Caco-2 (cell line): ENCODE data around the gene TRAPPC5. TPM values are rescaled to one million over a fixed set of nuclear protein-coding genes. Genes with fewer than 3 reads are reported as not detected.

Experiments
- BruUV-seq: library from RNA; stranded (reverse); fragments of 400-500 nt; replicated peaks from 2 replicates; lab custom pipeline; 2021; lab: Mats Ljungman, UMichigan
- CTCF ChIA-PET: fragments of 300-600 bp; sonication (Branson Sonifier 250); formaldehyde crosslinking; loops from one replicate; lab custom pipeline; 2022; ENCODE audit warnings: antibody characterized with exemption; lab: Charles Lee
- POLR2A ChIA-PET: fragments of 300-600 bp; sonication (Branson Sonifier 250); formaldehyde crosslinking; loops from one replicate; lab custom pipeline; 2022; ENCODE audit warnings: antibody characterized with exemption; lab: Charles Lee
- DNase-seq, 2 experiments: peaks; one replicate each; pipeline versions ENCODE4 v3.0.0 to v3.0.0-alpha.2; 2020 to 2022
- H3K27me3 ChIP-seq: replicated peaks from 2 replicates; pipeline ENCODE4 v1.6.0; 2011; ENCODE audit warnings: low read length; ENCODE audit not compliant: control insufficient read depth, insufficient read depth
- H3K36me3 ChIP-seq: 2 replicates; pipeline ENCODE4 v1.5.1; 2011; ENCODE audit warnings: low read length; ENCODE audit not compliant: control insufficient read depth, insufficient read depth
- H3K4me1 ChIP-seq: fragments of 250-450 bp; sonication (Bioruptor Pico); 2 replicates; pipeline ENCODE4 v1.5.1; 2020; ENCODE audit warnings: mild to moderate bottlenecking
- H3K4me3 ChIP-seq: 2 replicates; pipeline ENCODE4 v1.5.1; 2011; ENCODE audit warnings: low read depth, mild to moderate bottlenecking, control low read depth, low read length
- H3K9me3 ChIP-seq: fragments of 250-450 bp; sonication (Bioruptor Pico); 2 replicates; pipeline ENCODE4 v1.5.1; 2020; ENCODE audit warnings: mild to moderate bottlenecking, moderate library complexity
- H3K27ac Mint-ChIP-seq: one replicate; pipeline ENCODE4 v1.8.0; 2022; ENCODE audit warnings: mixed read lengths; ENCODE audit not compliant: unreplicated experiment
- H3K27me3 Mint-ChIP-seq: one replicate; pipeline ENCODE4 v1.8.0; 2022; ENCODE audit warnings: mixed read lengths; ENCODE audit not compliant: insufficient read depth, unreplicated experiment
- H3K36me3 Mint-ChIP-seq: one replicate; pipeline ENCODE4 v1.8.0; 2022; ENCODE audit warnings: mild to moderate bottlenecking, mixed read lengths; ENCODE audit not compliant: insufficient read depth, unreplicated experiment
- H3K4me1 Mint-ChIP-seq: one replicate; pipeline ENCODE4 v1.8.0; 2022; ENCODE audit warnings: low read depth, mixed read lengths; ENCODE audit not compliant: unreplicated experiment
- H3K4me3 Mint-ChIP-seq: one replicate; pipeline ENCODE4 v1.8.0; 2022; ENCODE audit warnings: mild to moderate bottlenecking, moderate library complexity, mixed read lengths; ENCODE audit not compliant: unreplicated experiment
- H3K9me3 Mint-ChIP-seq: one replicate; pipeline ENCODE4 v1.8.0; 2022; ENCODE audit warnings: mixed read lengths; ENCODE audit not compliant: unreplicated experiment
- CTCF ChIP-seq, 2 experiments: fragments of 200-600 bp in 1 of 2; IDR thresholded peaks; 1 replicate in 1 of 2; 2 replicates in 1 of 2; pipeline versions ENCODE4 v1.5.1 to v1.8.0; 2011 to 2022; ENCODE audit warnings: antibody characterized with exemption in 1 of 2, control low read depth in 1 of 2, inconsistent platforms in 1 of 2, low read depth in 1 of 2, low read length in 1 of 2, mild to moderate bottlenecking in 1 of 2, moderate library complexity in 1 of 2; ENCODE audit not compliant: insufficient read depth in 1 of 2, severe bottlenecking in 1 of 2, unreplicated experiment in 1 of 2
- intact Hi-C: fragments of 100-400 bp; cut with micrococcal nuclease; formaldehyde crosslinking; loops from one replicate; pipeline ENCODE4 v1.10.0; 2022; ENCODE audit not compliant: unreplicated experiment
- total RNA-seq: library from RNA; stranded (reverse); gene quantifications from 2 replicates; pipeline ENCODE4 v1.2.3, GENCODE V29; 2022

Gene TRAPPC5
- total RNA-seq, 1 experiment from 2014 or later, result 80.3 TPM

DNA sequence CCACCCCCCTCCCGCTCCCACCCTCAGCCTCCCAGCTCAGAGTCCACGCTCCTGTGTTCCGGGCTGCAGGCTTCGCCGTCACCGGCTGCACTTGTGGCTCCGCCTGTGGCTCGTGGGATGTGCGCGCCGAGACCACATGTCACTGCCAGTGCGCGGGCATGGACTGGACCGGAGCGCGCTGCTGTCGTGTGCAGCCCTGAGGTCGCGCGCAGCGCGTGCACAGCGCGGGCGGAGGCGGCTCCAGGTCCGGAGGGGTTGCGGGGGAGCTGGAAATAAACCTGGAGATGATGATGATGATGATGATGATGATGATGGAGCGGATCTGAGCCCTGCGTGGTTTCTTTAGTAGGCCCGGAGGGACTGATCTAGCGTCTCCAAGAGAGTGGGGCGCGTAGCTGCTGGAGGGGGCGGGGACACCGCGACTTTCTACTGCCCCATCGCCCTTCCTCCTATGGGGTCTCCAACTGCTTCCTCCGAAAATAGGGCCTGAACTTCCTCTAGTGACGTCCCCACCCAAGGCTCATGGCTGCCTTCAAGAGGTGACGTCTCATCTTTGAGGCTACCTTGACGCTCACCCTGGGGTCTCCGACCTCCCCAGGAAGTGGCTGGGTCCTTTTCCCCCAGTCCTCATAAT lies 10.4 kb upstream of the TRAPPC5 start:
- H3K4me1 ChIP-seq, result no peaks in the 10 kb centered on the region
- Mint-ChIP-seq H3K36me3 (peaks cover 16% of the 10 kb centered on the region), H3K27me3 (peaks cover 10% of the 10 kb centered on the region), H3K4me1 (no peaks in the 10 kb centered on the region), H3K27ac (no peak overlapping the region), H3K9me3 (peaks cover 10% of the 10 kb centered on the region), H3K4me3 (peak overlapping the region; percentile 78)
- BruUV-seq, result no TSS peak
- H3K36me3 ChIP-seq, result no peaks in the 10 kb centered on the region
- intact Hi-C loops, result no loop called here
- no peaks in the 10 kb centered on the region for H3K9me3 ChIP-seq
- CTCF ChIA-PET, result interaction anchor here (1.1 to 1.7 kb wide), 2 partner anchors 11 kb away, joined by 4 to 9 read pairs; partner anchors contain the start of gene TRAPPC5
- H3K27me3 ChIP-seq, result no peaks in the 10 kb centered on the region
- POLR2A ChIA-PET, result no interaction called here
- peak overlapping the region; percentile 34 for H3K4me3 ChIP-seq
- peak in 1 of 2 experiments; percentile 37 for DNase-seq
- TF ChIP-seq CTCF (IDR thresholded peaks at IDR 0.05; ENCODE audit: insufficient read depth in 1 of 2, low read depth in 1 of 2, low read length in 1 of 2, severe bottlenecking in 1 of 2, unreplicated experiment in 1 of 2), result no peak

DNA sequence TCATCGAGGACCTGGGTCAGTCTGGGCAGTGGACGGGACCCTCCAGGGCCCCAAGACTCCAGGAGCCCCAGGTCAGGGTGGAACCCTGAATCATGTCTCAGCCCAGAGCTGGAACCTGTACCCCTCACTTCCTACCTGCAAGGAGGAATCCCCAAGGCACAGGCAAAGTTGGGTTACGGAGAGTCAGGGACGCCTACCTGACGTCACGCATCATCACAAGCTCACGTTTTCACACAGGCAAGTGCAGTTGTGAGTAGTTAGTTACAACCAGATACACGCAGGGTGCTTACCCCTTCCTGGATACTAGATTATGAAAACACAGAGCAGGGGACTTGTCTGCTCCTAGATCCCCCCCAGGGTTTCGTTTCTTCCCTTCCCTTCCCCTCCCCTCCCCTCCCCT lies 9.8 kb upstream of the TRAPPC5 start:
- Mint-ChIP-seq H3K4me3 (peak overlapping the region; percentile 78), H3K9me3 (peaks cover 10% of the 10 kb centered on the region), H3K27ac (no peak overlapping the region), H3K4me1 (no peaks in the 10 kb centered on the region), H3K27me3 (peaks cover 8% of the 10 kb centered on the region), H3K36me3 (peaks cover 16% of the 10 kb centered on the region)
- no peaks in the 10 kb centered on the region for H3K9me3 ChIP-seq
- TF ChIP-seq CTCF (IDR thresholded peaks at IDR 0.05; ENCODE audit: insufficient read depth in 1 of 2, low read depth in 1 of 2, low read length in 1 of 2, severe bottlenecking in 1 of 2, unreplicated experiment in 1 of 2), result no peak
- H3K4me1 ChIP-seq, result no peaks in the 10 kb centered on the region
- H3K27me3 ChIP-seq, result no peaks in the 10 kb centered on the region
- no peaks in the 10 kb centered on the region for H3K36me3 ChIP-seq
- CTCF ChIA-PET, result interaction anchor here (1.1 kb wide), 1 partner anchor 10 kb away, joined by 4 read pairs; the partner anchor contains the start of gene TRAPPC5
- H3K4me3 ChIP-seq, result no peak overlapping the region
- DNase-seq, result no peak
- POLR2A ChIA-PET, result no interaction called here
- intact Hi-C loops, result no loop called here
- BruUV-seq, result no TSS peak

GRCh38 chr19:7672522-7672921 lies 8.1 kb upstream of the TRAPPC5 start:
- Histone ChIP-seq H3K4me3 (no peak overlapping the region), H3K9me3 (no peaks in the 10 kb centered on the region), H3K36me3 (no peaks in the 10 kb centered on the region), H3K4me1 (no peaks in the 10 kb centered on the region), H3K27me3 (no peaks in the 10 kb centered on the region)
- no TSS peak for BruUV-seq
- Mint-ChIP-seq H3K9me3 (peaks cover 10% of the 10 kb centered on the region), H3K27ac (no peak overlapping the region), H3K4me1 (no peaks in the 10 kb centered on the region), H3K4me3 (no peak overlapping the region), H3K27me3 (peaks cover 8% of the 10 kb centered on the region), H3K36me3 (peaks cover 16% of the 10 kb centered on the region)
- no peak for DNase-seq
- CTCF ChIA-PET, result no interaction called here
- intact Hi-C loops, result no loop called here
- TF ChIP-seq CTCF (IDR thresholded peaks at IDR 0.05; ENCODE audit: insufficient read depth in 1 of 2, low read depth in 1 of 2, low read length in 1 of 2, severe bottlenecking in 1 of 2, unreplicated experiment in 1 of 2), result no peak
- POLR2A ChIA-PET, result no interaction called here
